ENCODE measurements around the gene BBX.

GRCh38 chr3:107831590-107831989 lies 308.8 kb downstream of the BBX start:
- TF ChIP-seq CTCF (conservative IDR thresholded peaks at IDR 0.05 in 1 of 2, IDR thresholded peaks at IDR 0.05 in 1 of 2; ENCODE audit: extremely low read depth in 1 of 2, insufficient read depth in 1 of 2, low read depth in 1 of 2, low read length in 2 of 2) (no peak), EZH2 (IDR thresholded peaks at IDR 0.05; ENCODE audit: borderline replicate concordance, low read length) (no peak)

Measured in mammary epithelial cell (primary cell).